Psoas muscle (tissue), 8 donors: ENCODE measurements around the gene PHF5A. TPM values are rescaled to one million over a fixed set of nuclear protein-coding genes. Genes with fewer than 3 reads are reported as not detected.

ENCODE experiments used
- ATAC-seq, 4 donors: fragments of 200-7000 bp; cut with Tn5 transposase; one replicate each; pipeline ENCODE4 v1.9.1; 2020; ENCODE audit warnings: moderate library complexity in 3 of 4, mild to moderate bottlenecking in 2 of 4
- DNase-seq, 2 donors: peaks; one replicate each; pipeline ENCODE4 v3.0.0-alpha.2; 2020
- H3K27ac ChIP-seq: fragments of 200-600 bp; one replicate; pipeline ENCODE4 v1.8.0; 2022
- H3K27me3 ChIP-seq, 3 donors: fragments of 200-600 bp in 1 of 3; one replicate each; pipeline versions ENCODE4 v1.6.1 to v1.8.0; 2013 to 2022; ENCODE audit warnings: low read length in 2 of 3, mild to moderate bottlenecking in 2 of 3, moderate library complexity in 1 of 3; ENCODE audit not compliant: insufficient read depth in 3 of 3
- H3K36me3 ChIP-seq, 2 donors: fragments of 200-600 bp in 1 of 2; one replicate each; pipeline versions ENCODE4 v1.6.1 to v1.8.0; 2013 to 2022; ENCODE audit warnings: low read depth in 1 of 2, mild to moderate bottlenecking in 1 of 2, moderate library complexity in 1 of 2; ENCODE audit not compliant: insufficient read depth in 1 of 2
- H3K4me1 ChIP-seq: fragments of 200-600 bp; one replicate; pipeline ENCODE4 v1.8.0; 2022
- H3K4me3 ChIP-seq: fragments of 200-600 bp; one replicate; pipeline ENCODE4 v1.8.0; 2022; ENCODE audit warnings: mild to moderate bottlenecking
- H3K9me3 ChIP-seq: fragments of 200-600 bp; one replicate; pipeline ENCODE4 v1.8.0; 2022
- WGBS, 3 donors: extraction: QIAGEN DNeasy Blood & Tissue Kit; methylation state at CpG; one replicate each; pipeline versions ENCODE4 v1.1.6 to v1.1.7; 2013; 5-methylcytosine and 5-hydroxymethylcytosine counted together
- intact Hi-C, 2 donors: fragments of 100-400 bp; cut with DNase I; formaldehyde crosslinking; loops; one replicate each; pipeline versions ENCODE4 v1.11.0 to v1.14.2; 2022
- polyA plus RNA-seq, 3 donors: library from polyadenylated mRNA; stranded (reverse); fragments of 200-250 nt; gene quantifications; one replicate each; pipeline ENCODE4 v1.2.3, GENCODE V29; 2013
- total RNA-seq, 4 donors: library from RNA; stranded (reverse); fragmentation: NEBNext Ultra II Directional in 2 of 4; extraction: Animal tissue kit (Norgen Biotek cat#: 25700) in 2 of 4; gene quantifications; one replicate each; pipeline versions ENCODE4 v1.2.1 to v1.2.4, GENCODE V29; 2021 to 2023
- TF ChIP-seq, protein P1 (sequence below): fragments of 200-600 bp; IDR thresholded peaks from one replicate; pipeline ENCODE4 v1.8.0; 2022; ENCODE audit warnings: antibody characterized with exemption
- donor health status: healthy with polysubstance abuse.
- donor health status: DM: no; HTN: no; CAD: no; lungs with moderate emphysema.
- donor health status: Bipolar disorder and iron deficiency.
- donor health status: healthy.
- donor health status: DM: yes; HTN: yes; CAD: no.
- donor health status: DM: no; HTN: no; CAD: no.
- donor health status: DM: no; HTN: no; CAD: no.
- donor health status: DM: yes; HTN: yes; CAD: no.

PHF5A gene
- total and polyA plus RNA-seq, 7 donors: 19.9 to 79.2 (median 34.3) TPM

DNA sequence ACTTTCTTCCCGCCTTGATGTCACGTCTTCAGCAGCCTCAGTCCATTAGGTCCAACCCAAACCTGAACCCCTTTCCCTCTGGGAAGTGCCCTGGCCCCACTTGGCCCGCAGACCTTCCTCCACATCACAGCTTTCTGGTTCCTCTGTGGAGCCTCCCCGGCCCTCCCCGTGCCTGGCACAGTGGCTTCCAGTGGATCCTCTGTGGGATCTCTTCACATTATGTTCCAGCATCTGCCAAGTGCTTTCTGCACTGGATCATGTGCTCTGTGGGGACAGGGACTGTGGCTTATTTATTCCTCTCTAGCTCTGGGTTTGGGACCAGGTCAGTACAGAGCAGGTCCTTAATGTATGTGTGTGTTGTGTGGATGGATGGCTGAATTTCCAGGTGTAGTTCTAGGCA is 44.9 kb upstream of the PHF5A start:
- peaks cover 74% of the 10 kb centered on the region for H3K4me1 ChIP-seq
- no peaks in the 10 kb centered on the region for H3K9me3 ChIP-seq
- no peak overlapping the region for H3K4me3 ChIP-seq
- no peaks in the 10 kb centered on the region for H3K27me3 ChIP-seq
- 29 to 40% (median 31%) methylated on average over 5 of the region's 5 CpGs for WGBS, 3 donors
- ATAC-seq: peak in 3 of 4 donors; percentile 3 to 74 (median 13)
- peaks cover 4 to 84% of the 10 kb centered on the region in 2 donors for H3K36me3 ChIP-seq
- DNase-seq: peak in 1 of 2 donors; percentile 80
- TF ChIP-seq, protein P1, sequence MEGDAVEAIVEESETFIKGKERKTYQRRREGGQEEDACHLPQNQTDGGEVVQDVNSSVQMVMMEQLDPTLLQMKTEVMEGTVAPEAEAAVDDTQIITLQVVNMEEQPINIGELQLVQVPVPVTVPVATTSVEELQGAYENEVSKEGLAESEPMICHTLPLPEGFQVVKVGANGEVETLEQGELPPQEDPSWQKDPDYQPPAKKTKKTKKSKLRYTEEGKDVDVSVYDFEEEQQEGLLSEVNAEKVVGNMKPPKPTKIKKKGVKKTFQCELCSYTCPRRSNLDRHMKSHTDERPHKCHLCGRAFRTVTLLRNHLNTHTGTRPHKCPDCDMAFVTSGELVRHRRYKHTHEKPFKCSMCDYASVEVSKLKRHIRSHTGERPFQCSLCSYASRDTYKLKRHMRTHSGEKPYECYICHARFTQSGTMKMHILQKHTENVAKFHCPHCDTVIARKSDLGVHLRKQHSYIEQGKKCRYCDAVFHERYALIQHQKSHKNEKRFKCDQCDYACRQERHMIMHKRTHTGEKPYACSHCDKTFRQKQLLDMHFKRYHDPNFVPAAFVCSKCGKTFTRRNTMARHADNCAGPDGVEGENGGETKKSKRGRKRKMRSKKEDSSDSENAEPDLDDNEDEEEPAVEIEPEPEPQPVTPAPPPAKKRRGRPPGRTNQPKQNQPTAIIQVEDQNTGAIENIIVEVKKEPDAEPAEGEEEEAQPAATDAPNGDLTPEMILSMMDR: no peak
- intact Hi-C loops: loop anchor here (5.0 kb wide), 2 partner anchors 41 to 66 kb away; partner anchors contain the start of gene TOB2 (in 1 of the 2)
- H3K27ac ChIP-seq: peak overlapping the region; percentile 74

DNA sequence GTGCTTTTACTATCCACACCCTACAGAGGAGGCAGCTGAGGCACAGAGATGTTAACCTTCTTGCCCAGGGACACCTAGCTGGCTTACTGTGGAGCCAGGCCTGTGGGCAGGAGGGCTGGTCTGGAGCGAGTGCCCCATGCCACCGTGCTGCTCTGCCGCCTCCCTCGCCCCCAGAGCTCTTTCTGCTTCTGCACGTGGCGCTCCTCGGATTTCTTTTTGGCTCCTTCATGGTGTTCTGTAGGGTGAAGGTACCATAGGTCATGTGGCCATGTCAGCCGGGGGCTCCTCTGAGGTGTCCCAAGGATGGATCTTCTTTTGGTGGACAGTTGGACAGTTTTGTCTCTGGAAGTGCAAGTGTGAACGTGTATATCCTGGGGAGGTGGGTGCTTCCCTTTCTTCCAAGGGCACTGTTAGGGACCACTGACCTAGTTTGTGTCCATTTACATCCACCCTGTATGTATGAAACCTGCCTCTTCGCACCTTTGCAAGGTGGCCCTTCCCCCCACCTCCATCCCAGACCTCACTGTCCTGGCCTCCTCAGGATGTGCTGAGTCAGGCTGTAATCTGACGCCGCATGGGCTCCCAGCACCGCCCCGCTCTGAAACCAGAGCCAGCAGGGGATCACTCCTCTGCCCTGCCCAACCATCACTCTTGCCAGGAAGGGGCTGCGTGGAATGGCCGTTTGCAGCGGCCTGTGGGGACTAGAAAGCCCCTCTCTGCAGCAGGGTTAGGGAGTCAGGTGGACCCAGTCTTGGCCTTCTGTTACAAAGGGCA is 44.1 kb upstream of the PHF5A start:
- intact Hi-C loops: loop anchor here (5.0 kb wide), 2 partner anchors 40 to 65 kb away; partner anchors contain the start of gene TOB2 (in 1 of the 2)
- TF ChIP-seq, protein P1: no peak
- Histone ChIP-seq H3K4me1 (peaks cover 71% of the 10 kb centered on the region), H3K27me3 (no peaks in the 10 kb centered on the region), H3K9me3 (no peaks in the 10 kb centered on the region), H3K27ac (peak overlapping the region; percentile 74), H3K4me3 (peak overlapping the region; percentile 11), H3K36me3 (peaks cover 4 to 87% of the 10 kb centered on the region in 2 donors)
- 31 to 40% (median 32%) methylated on average over 17 of the region's 17 CpGs for WGBS, 3 donors
- peak; percentile 66 to 87 for DNase-seq
- ATAC-seq: peak; percentile 79 to 84 (median 82)

DNA sequence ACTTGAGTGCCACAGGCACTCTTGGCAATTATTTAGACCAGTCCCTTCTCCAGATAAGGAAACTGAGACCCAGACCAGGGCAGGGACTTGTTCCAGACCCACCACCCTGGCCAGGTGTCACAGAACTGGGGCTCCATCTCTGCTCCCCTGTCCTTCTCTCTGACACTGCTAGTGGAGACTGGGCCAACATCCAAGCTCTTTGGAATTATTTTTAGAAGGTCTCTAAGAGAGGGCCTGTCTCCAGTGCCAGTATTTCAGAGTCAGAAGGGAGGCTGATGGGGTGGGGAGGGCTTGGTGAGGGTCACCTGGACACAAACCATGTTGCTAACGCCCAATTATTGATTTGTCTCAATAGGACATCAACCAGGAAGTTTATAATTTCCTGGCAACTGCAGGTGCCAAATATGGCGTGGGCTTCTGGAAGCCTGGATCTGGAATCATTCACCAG is 43.1 kb upstream of the PHF5A start:
- Histone ChIP-seq H3K27ac (peak overlapping the region; percentile 74), H3K9me3 (no peaks in the 10 kb centered on the region), H3K36me3 (peaks cover 4 to 77% of the 10 kb centered on the region in 2 donors), H3K27me3 (no peaks in the 10 kb centered on the region), H3K4me1 (peaks cover 68% of the 10 kb centered on the region), H3K4me3 (peak overlapping the region; percentile 9)
- peak; percentile 50 to 66 (median 62) for ATAC-seq
- TF ChIP-seq, protein P1: no peak
- peak in 1 of 2 donors; percentile 54 for DNase-seq
- 28 to 42% (median 30%) methylated on average over 2 of the region's 2 CpGs for WGBS, 3 donors
- intact Hi-C loops: loop anchor here (5.0 kb wide), 2 partner anchors 39 to 64 kb away; partner anchors contain the start of gene TOB2 (in 1 of the 2)

DNA sequence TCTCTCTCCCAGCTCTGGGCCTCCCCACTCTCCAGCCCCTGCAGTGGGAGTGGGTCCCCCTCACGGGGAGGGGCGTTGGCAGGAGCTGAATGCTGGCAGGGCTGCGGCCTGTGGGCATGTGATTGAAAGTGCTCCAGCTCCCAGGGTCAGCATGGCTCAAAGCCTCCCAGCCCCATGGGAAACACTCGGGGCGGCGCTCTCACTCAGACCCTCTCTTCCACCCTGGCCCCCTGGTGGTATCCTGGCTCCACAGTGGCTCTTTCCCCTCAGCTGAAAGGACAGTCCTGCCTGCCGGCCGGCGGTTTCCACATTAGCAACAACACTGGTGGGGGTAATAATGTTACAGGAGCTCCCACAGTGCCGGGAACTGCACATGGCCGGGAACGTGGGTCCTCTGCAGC is 40.3 kb upstream of the PHF5A start:
- Histone ChIP-seq H3K36me3 (peaks cover 4 to 52% of the 10 kb centered on the region in 2 donors), H3K27ac (peak overlapping the region; percentile 58), H3K9me3 (no peaks in the 10 kb centered on the region), H3K27me3 (no peaks in the 10 kb centered on the region), H3K4me1 (peaks cover 70% of the 10 kb centered on the region), H3K4me3 (no peak overlapping the region)
- 31 to 59% (median 36%) methylated on average over 12 of the region's 12 CpGs for WGBS, 3 donors
- TF ChIP-seq, protein P1: no peak
- intact Hi-C loops: no loop called here
- no peak for ATAC-seq
- DNase-seq: peak in 1 of 2 donors; percentile 53
